Stomach (tissue), 9 donors: ENCODE results near the gene FBXW7. TPM values are rescaled to one million over a fixed set of nuclear protein-coding genes. Genes with fewer than 3 reads are reported as not detected.

Source experiments
- DNase-seq, 2 donors: peaks; one replicate each; pipeline versions ENCODE4 v3.0.0 to v3.0.0-alpha.2; 2013 to 2019
- H3K27ac ChIP-seq, 5 donors: fragments of 200-600 bp in 4 of 5; sonication (generic) in 4 of 5; one replicate each; pipeline ENCODE4 v1.5.1; 2013 to 2019; ENCODE audit warnings: mild to moderate bottlenecking in 1 of 5, moderate library complexity in 1 of 5
- H3K27me3 ChIP-seq, 3 donors: fragments of 200-600 bp; sonication (generic); one replicate each; pipeline ENCODE4 v1.5.1; 2017 to 2019; ENCODE audit warnings: mixed run types in 1 of 3
- H3K36me3 ChIP-seq, 4 donors: fragments of 200-600 bp; sonication (generic); 1 replicate in 3 of 4; 2 replicates in 1 of 4; pipeline ENCODE4 v1.5.1; 2016 to 2019
- H3K4me1 ChIP-seq, 4 donors: fragments of 200-600 bp; sonication (generic); one replicate each; pipeline ENCODE4 v1.5.1; 2016 to 2019
- H3K4me3 ChIP-seq, 4 donors: fragments of 200-600 bp; sonication (generic) in 3 of 4; one replicate each; pipeline ENCODE4 v1.5.1; 2016 to 2019; ENCODE audit warnings: mild to moderate bottlenecking in 1 of 4
- H3K9me3 ChIP-seq, 4 donors: fragments of 200-600 bp; sonication (generic); one replicate each; pipeline ENCODE4 v1.5.1; 2016 to 2019
- EP300 ChIP-seq: sonication (generic); formaldehyde crosslinking; IDR thresholded peaks from one replicate; pipeline ENCODE4 v1.6.1; 2017; ENCODE audit warnings: antibody characterized with exemption
- POLR2A ChIP-seq, 4 donors: fragments of 450-650 bp; IDR thresholded peaks; one replicate each; pipeline ENCODE4 v1.6.1; 2016; ENCODE audit warnings: antibody characterized with exemption in 4 of 4, control low read depth in 2 of 4, mild to moderate bottlenecking in 1 of 4, moderate library complexity in 1 of 4
- POLR2AphosphoS5 ChIP-seq, 3 donors: sonication (generic); formaldehyde crosslinking; IDR thresholded peaks; one replicate each; pipeline ENCODE4 v1.6.1; 2016; ENCODE audit warnings: antibody characterized with exemption in 3 of 3
- WGBS, 5 donors: extraction: QIAGEN DNeasy Blood & Tissue Kit in 3 of 5; methylation state at CpG; one replicate each; pipeline versions ENCODE4 v1.1.5 to v1.1.7; 2013 to 2018; 5-methylcytosine and 5-hydroxymethylcytosine counted together
- intact Hi-C: fragments of 100-400 bp; cut with DNase I; formaldehyde crosslinking; loops from one replicate; pipeline ENCODE4 v1.15.1; 2023; ENCODE audit warnings: low total_unique reads
- polyA plus RNA-seq, 3 donors: library from polyadenylated mRNA; stranded (reverse); fragments of 200-250 nt; gene quantifications; one replicate each; pipeline ENCODE4 v1.2.3, GENCODE V29; 2013
- total RNA-seq, 5 donors: library from RNA; depleted of rRNA; stranded (reverse); fragments of >200 nt; gene quantifications; one replicate each; pipeline versions ENCODE4 v1.1.0 to v1.2.3, GENCODE V29; 2014 to 2016
- TF ChIP-seq, protein P1 (sequence below), 7 experiments: fragments of 450-650 bp in 4 of 7; fragments of 200-600 bp in 3 of 7; sonication (generic) in 3 of 7; IDR thresholded peaks; one replicate each; pipeline ENCODE4 v1.5.1; 2016 to 2019; ENCODE audit warnings: antibody characterized with exemption in 7 of 7, control low read depth in 2 of 7, mild to moderate bottlenecking in 1 of 7
- donor health status: healthy with polysubstance abuse.
- donor health status: Bipolar disorder and iron deficiency.
- donor health status: healthy.

FBXW7 gene
- total and polyA plus RNA-seq, 8 donors, result 8.7 to 119 (median 25.1) TPM

GRCh38 chr4:152501846-152502536 is 33.9 kb downstream of the FBXW7 start:
- Histone ChIP-seq H3K9me3 (no peaks in the 10 kb centered on the region), H3K27ac (no peak overlapping the region), H3K4me3 (no peak overlapping the region), H3K4me1 (peaks cover 0 to 33% (median 13%) of the 10 kb centered on the region in 4 donors), H3K36me3 (peaks cover 0 to 1% (median 0%) of the 10 kb centered on the region in 4 donors), H3K27me3 (no peaks in the 10 kb centered on the region)
- intact Hi-C loops, result no loop called here
- 89 to 93% (median 92%) methylated on average over 3 of the region's 3 CpGs for WGBS, 5 donors
- DNase-seq, result no peak
- TF ChIP-seq EP300 (no peak), POLR2A (IDR thresholded peaks at IDR 0.05) (no peak), POLR2AphosphoS5 (IDR thresholded peaks at IDR 0.05) (no peak)
- TF ChIP-seq, protein P1, sequence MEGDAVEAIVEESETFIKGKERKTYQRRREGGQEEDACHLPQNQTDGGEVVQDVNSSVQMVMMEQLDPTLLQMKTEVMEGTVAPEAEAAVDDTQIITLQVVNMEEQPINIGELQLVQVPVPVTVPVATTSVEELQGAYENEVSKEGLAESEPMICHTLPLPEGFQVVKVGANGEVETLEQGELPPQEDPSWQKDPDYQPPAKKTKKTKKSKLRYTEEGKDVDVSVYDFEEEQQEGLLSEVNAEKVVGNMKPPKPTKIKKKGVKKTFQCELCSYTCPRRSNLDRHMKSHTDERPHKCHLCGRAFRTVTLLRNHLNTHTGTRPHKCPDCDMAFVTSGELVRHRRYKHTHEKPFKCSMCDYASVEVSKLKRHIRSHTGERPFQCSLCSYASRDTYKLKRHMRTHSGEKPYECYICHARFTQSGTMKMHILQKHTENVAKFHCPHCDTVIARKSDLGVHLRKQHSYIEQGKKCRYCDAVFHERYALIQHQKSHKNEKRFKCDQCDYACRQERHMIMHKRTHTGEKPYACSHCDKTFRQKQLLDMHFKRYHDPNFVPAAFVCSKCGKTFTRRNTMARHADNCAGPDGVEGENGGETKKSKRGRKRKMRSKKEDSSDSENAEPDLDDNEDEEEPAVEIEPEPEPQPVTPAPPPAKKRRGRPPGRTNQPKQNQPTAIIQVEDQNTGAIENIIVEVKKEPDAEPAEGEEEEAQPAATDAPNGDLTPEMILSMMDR (IDR thresholded peaks at IDR 0.05), result no peak

GRCh38 chr4:152500800-152501434 is 35.0 kb downstream of the FBXW7 start:
- no peaks in the 10 kb centered on the region for H3K36me3 ChIP-seq
- no peaks in the 10 kb centered on the region for H3K9me3 ChIP-seq
- H3K27me3 ChIP-seq, result no peaks in the 10 kb centered on the region
- peak; percentile 36 to 94 for DNase-seq
- H3K4me1 ChIP-seq, result peaks cover 0 to 33% (median 13%) of the 10 kb centered on the region in 4 donors
- intact Hi-C loops, result no loop called here
- no peak overlapping the region for H3K27ac ChIP-seq
- WGBS, 5 donors, result 0 to 4% (median 1%) methylated on average over 1 of the region's 1 CpG
- no peak overlapping the region for H3K4me3 ChIP-seq
- TF ChIP-seq POLR2A (IDR thresholded peaks at IDR 0.05), result no peak
- TF ChIP-seq, protein P1 (IDR thresholded peaks at IDR 0.05), result peak in 5 of 7 experiments; percentile 59 to 76 (median 70)
- no peak for TF ChIP-seq EP300
- peak in 1 of 3 donors; percentile 27 for TF ChIP-seq POLR2AphosphoS5 (IDR thresholded peaks at IDR 0.05)

DNA sequence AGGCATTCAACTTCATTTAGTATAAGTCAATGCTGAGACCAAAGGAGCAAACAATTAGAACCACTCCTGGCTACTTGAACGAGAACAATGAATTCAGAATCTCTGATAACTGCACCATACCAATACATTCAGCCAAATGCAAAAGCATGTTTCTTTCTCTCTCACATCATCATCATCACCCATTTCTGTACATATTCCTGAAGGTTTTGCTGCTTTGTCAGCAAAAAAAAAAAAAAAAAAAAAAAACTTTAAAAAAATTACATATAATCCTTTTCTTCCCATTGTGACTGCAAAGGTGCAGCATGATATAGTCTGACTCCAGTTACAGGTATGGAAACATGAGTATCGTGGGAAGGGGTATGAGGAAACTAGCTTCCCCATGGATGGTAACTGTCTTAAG is 35.6 kb downstream of the FBXW7 start:
- Histone ChIP-seq H3K36me3 (no peaks in the 10 kb centered on the region), H3K27me3 (no peaks in the 10 kb centered on the region), H3K27ac (no peak overlapping the region), H3K4me3 (no peak overlapping the region), H3K9me3 (no peaks in the 10 kb centered on the region), H3K4me1 (peaks cover 0 to 33% (median 13%) of the 10 kb centered on the region in 4 donors)
- TF ChIP-seq, protein P1 (IDR thresholded peaks at IDR 0.05), result no peak
- TF ChIP-seq EP300, result no peak
- no peak for TF ChIP-seq POLR2AphosphoS5 (IDR thresholded peaks at IDR 0.05)
- no peak for TF ChIP-seq POLR2A (IDR thresholded peaks at IDR 0.05)
- intact Hi-C loops, result no loop called here
- 66 to 79% (median 74%) methylated on average over 2 of the region's 2 CpGs for WGBS, 5 donors
- no peak for DNase-seq

- TF ChIP-seq, protein P1 (IDR thresholded peaks at IDR 0.05), result no peak
- TF ChIP-seq EP300 (no peak), POLR2AphosphoS5 (IDR thresholded peaks at IDR 0.05) (no peak), POLR2A (IDR thresholded peaks at IDR 0.05) (no peak)
- H3K4me1 ChIP-seq, result peaks cover 0 to 33% (median 13%) of the 10 kb centered on the region in 4 donors
- WGBS, 5 donors, result 45 to 60% (median 50%) methylated on average over 2 of the region's 2 CpGs
- H3K27ac ChIP-seq, result no peak overlapping the region
- no peak for DNase-seq
- intact Hi-C loops, result loop anchor here (2.0 kb wide), 1 partner anchor 141 kb away; no protein-coding TSS in a partner anchor
- no peaks in the 10 kb centered on the region for H3K36me3 ChIP-seq
- no peak overlapping the region for H3K4me3 ChIP-seq
- no peaks in the 10 kb centered on the region for H3K27me3 ChIP-seq
- no peaks in the 10 kb centered on the region for H3K9me3 ChIP-seq
Measured at GRCh38 chr4:152499344-152499743, 36.5 kb downstream of the FBXW7 start.
